Activated T-helper 9 cell treated with anti-CD3 and anti-CD28 coated beads, Interleukin-2, amount 50 U/mL, for 16 hours (primary cell): ENCODE results near the gene ROPN1B.
"Not testable (repeated sequence)": the region's sequence is repeated elsewhere in the genome, so short reads cannot be mapped to it uniquely, and the experiment has no call there.

ENCODE experiments used
- DNase-seq: peaks from one replicate; pipeline ENCODE4 v3.0.0-alpha.2; 2020; ENCODE audit warnings: low read depth

ROPN1B gene

GRCh38 chr3:125958511-125959316, 10.3 kb upstream of the ROPN1B start:
- DNase-seq = no peak

- no peak for DNase-seq
Measured at GRCh38 chr3:125959317-125960065, 9.5 kb upstream of the ROPN1B start.

GRCh38 chr3:125960066-125960424, 8.9 kb upstream of the ROPN1B start:
- DNase-seq = no peak

- DNase-seq = no peak
Measured at GRCh38 chr3:125960456-125961288, 8.3 kb upstream of the ROPN1B start.

GRCh38 chr3:125961289-125961589, 7.7 kb upstream of the ROPN1B start:
- DNase-seq = no peak

- not testable (repeated sequence) for DNase-seq
Measured at GRCh38 chr3:125963834-125964233, 5.1 kb upstream of the ROPN1B start.

- DNase-seq = no peak
Measured at GRCh38 chr3:125965505-125965904, 3.5 kb upstream of the ROPN1B start.

GRCh38 chr3:125967156-125967555, 1.8 kb upstream of the ROPN1B start:
- no peak for DNase-seq

- DNase-seq = not testable (repeated sequence)
Measured at GRCh38 chr3:125968121-125968520, 857 bp upstream of the ROPN1B start.

- DNase-seq = not testable (repeated sequence)
Measured at GRCh38 chr3:125971997-125972944, 3.3 kb downstream of the ROPN1B start.

- not testable (repeated sequence) for DNase-seq
Measured at GRCh38 chr3:125975245-125976002, 6.4 kb downstream of the ROPN1B start.

- not testable (repeated sequence) for DNase-seq
Measured at GRCh38 chr3:125976003-125976390, 7.0 kb downstream of the ROPN1B start.

GRCh38 chr3:125977104-125977503, 8.1 kb downstream of the ROPN1B start:
- not testable (repeated sequence) for DNase-seq

GRCh38 chr3:125984951-125985350, 16.0 kb downstream of the ROPN1B start:
- DNase-seq = not testable (repeated sequence)

GRCh38 chr3:125990253-125990970, 21.4 kb downstream of the ROPN1B start:
- peak; percentile 44 for DNase-seq

GRCh38 chr3:125996751-125997150, 27.8 kb downstream of the ROPN1B start:
- DNase-seq = not testable (repeated sequence)

GRCh38 chr3:126002189-126002588, 33.2 kb downstream of the ROPN1B start:
- DNase-seq = no peak

- DNase-seq = no peak
Measured at GRCh38 chr3:126003447-126004190, 34.6 kb downstream of the ROPN1B start.

- no peak for DNase-seq
Measured at GRCh38 chr3:126004217-126004616, 35.2 kb downstream of the ROPN1B start.
